ENCODE measurements around the gene KISS1R.

- TF ChIP-seq CTCF (IDR thresholded peaks at IDR 0.05), result no peak
- no peak for TF ChIP-seq EP300 (IDR thresholded peaks at IDR 0.05; ENCODE audit: low read depth)
Measured at GRCh38 chr19:927780-928401, 10.8 kb downstream of the KISS1R start.
